ENCODE measurements around the gene DDI1. TPM values are rescaled to one million over a fixed set of nuclear protein-coding genes. Genes with fewer than 3 reads are reported as not detected.

Gene DDI1
- total RNA-seq, 1 donor from 2014 or later = not detected

GRCh38 chr11:103994518-103994917, 41.9 kb upstream of the DDI1 start:
- H3K4me1 Mint-ChIP-seq (ENCODE audit: low read depth) = no peaks in the 10 kb centered on the region
- no peaks in the 10 kb centered on the region for H3K36me3 Mint-ChIP-seq (ENCODE audit: low read depth)
- H3K4me3 Mint-ChIP-seq (ENCODE audit: unreplicated experiment) = no peak overlapping the region
- no peaks in the 10 kb centered on the region for H3K27me3 Mint-ChIP-seq (ENCODE audit: low read depth)
- no peaks in the 10 kb centered on the region for H3K9me3 Mint-ChIP-seq (ENCODE audit: low read depth)
- DNase-seq (ENCODE audit: low spot score) = no peak
- H3K27ac Mint-ChIP-seq (ENCODE audit: unreplicated experiment) = no peak overlapping the region
- no peak for TF ChIP-seq CTCF (IDR thresholded peaks at IDR 0.05)

GRCh38 chr11:103995896-103996295, 40.5 kb upstream of the DDI1 start:
- no peak for DNase-seq (ENCODE audit: low spot score)
- no peak overlapping the region for H3K27ac Mint-ChIP-seq (ENCODE audit: unreplicated experiment)
- H3K27me3 Mint-ChIP-seq (ENCODE audit: low read depth) = no peaks in the 10 kb centered on the region
- no peak overlapping the region for H3K4me3 Mint-ChIP-seq (ENCODE audit: unreplicated experiment)
- H3K4me1 Mint-ChIP-seq (ENCODE audit: low read depth) = peaks cover 5% of the 10 kb centered on the region
- no peak for TF ChIP-seq CTCF (IDR thresholded peaks at IDR 0.05)
- no peaks in the 10 kb centered on the region for H3K9me3 Mint-ChIP-seq (ENCODE audit: low read depth)
- H3K36me3 Mint-ChIP-seq (ENCODE audit: low read depth) = no peaks in the 10 kb centered on the region

- H3K27me3 Mint-ChIP-seq (ENCODE audit: low read depth) = no peaks in the 10 kb centered on the region
- no peaks in the 10 kb centered on the region for H3K9me3 Mint-ChIP-seq (ENCODE audit: low read depth)
Observed at GRCh38 chr11:103997082-103997481, 39.4 kb upstream of the DDI1 start.

GRCh38 chr11:103998826-103999508, 37.5 kb upstream of the DDI1 start:
- TF ChIP-seq CTCF (IDR thresholded peaks at IDR 0.05) = no peak
- Mint-ChIP-seq H3K36me3 (ENCODE audit: low read depth) (no peaks in the 10 kb centered on the region), H3K9me3 (ENCODE audit: low read depth) (no peaks in the 10 kb centered on the region), H3K27ac (ENCODE audit: unreplicated experiment) (no peak overlapping the region), H3K27me3 (ENCODE audit: low read depth) (no peaks in the 10 kb centered on the region), H3K4me1 (ENCODE audit: low read depth) (peaks cover 20% of the 10 kb centered on the region), H3K4me3 (ENCODE audit: unreplicated experiment) (no peak overlapping the region)
- DNase-seq (ENCODE audit: low spot score) = no peak

More at GRCh38 chr11:103997082-103997481, 39.4 kb upstream of the DDI1 start:
- TF ChIP-seq CTCF (IDR thresholded peaks at IDR 0.05) = no peak
- Mint-ChIP-seq H3K27ac (ENCODE audit: unreplicated experiment) (no peak overlapping the region), H3K4me1 (ENCODE audit: low read depth) (peaks cover 12% of the 10 kb centered on the region), H3K36me3 (ENCODE audit: low read depth) (no peaks in the 10 kb centered on the region), H3K4me3 (ENCODE audit: unreplicated experiment) (no peak overlapping the region)
- no peak for DNase-seq (ENCODE audit: low spot score)

- H3K4me3 Mint-ChIP-seq (ENCODE audit: unreplicated experiment) = no peak overlapping the region
- DNase-seq (ENCODE audit: low spot score) = no peak
- no peaks in the 10 kb centered on the region for H3K27me3 Mint-ChIP-seq (ENCODE audit: low read depth)
- TF ChIP-seq CTCF (IDR thresholded peaks at IDR 0.05) = no peak
- H3K9me3 Mint-ChIP-seq (ENCODE audit: low read depth) = no peaks in the 10 kb centered on the region
- H3K4me1 Mint-ChIP-seq (ENCODE audit: low read depth) = peaks cover 20% of the 10 kb centered on the region
- no peak overlapping the region for H3K27ac Mint-ChIP-seq (ENCODE audit: unreplicated experiment)
- H3K36me3 Mint-ChIP-seq (ENCODE audit: low read depth) = no peaks in the 10 kb centered on the region
Observed at GRCh38 chr11:104000798-104001197, 35.6 kb upstream of the DDI1 start.

All from chondrocyte (in vitro differentiated cells).